HG03575 (cell line): ENCODE measurements around the gene CIAO1.

Source experiments
- ATAC-seq: cut with Tn5 transposase; IDR thresholded peaks from one replicate; pipeline ENCODE4 v1.9.1; 2021; ENCODE audit not compliant: unreplicated experiment, insufficient number of reproducible peaks, low FRiP score; ENCODE audit errors: extremely low read depth

CIAO1 gene

DNA sequence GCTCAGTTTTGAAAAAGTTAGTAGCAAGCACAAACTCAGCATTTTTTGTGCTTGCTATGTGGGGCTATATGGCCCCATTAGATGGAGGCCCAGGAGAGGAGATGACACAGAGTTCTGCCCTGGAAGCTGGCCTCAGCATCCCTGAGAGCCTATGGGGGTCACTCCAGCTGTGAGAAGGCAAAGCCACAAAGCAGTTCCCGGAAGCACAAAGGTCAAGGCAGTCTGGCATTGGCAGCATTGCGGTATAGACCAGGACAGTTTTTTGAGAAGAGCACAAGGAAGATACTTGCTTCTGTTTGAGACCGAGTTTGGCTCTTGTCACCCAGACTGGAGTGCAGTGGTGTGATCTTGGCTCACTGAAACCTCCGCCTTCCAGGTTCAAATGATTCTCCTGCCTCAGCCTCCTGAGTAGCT lies 51.6 kb downstream of the CIAO1 start:
- no peak for ATAC-seq

DNA sequence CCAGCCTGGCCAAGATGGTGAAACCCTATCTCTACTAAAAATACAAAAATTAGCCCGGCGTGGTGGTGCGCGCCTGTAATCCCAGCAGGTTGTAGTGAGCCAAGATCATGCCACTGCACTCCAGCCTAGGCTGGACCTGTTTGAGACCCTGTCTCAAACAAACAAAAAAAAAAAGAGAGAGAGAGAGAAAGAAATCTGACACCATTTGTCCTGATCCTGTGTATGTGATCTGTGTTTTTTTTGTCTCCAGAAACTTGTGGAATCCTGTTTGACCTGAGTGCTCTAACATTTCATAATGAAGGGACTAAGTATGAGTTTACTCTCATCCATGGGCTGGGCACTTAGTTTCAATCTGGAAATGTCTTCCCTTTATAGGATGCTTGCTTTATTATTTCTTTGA lies 52.7 kb downstream of the CIAO1 start:
- no peak for ATAC-seq

- ATAC-seq, result no peak
These were observed 53.4 kb downstream of the CIAO1 start for GRCh38 chr2:96319396-96319795.

- ATAC-seq, result no peak
These were observed 54.3 kb downstream of the CIAO1 start for GRCh38 chr2:96320326-96320725.

- ATAC-seq, result no peak
These were observed 55.0 kb downstream of the CIAO1 start for GRCh38 chr2:96320728-96321622.
